ENCODE measurements around the gene NEK7. TPM values are rescaled to one million over a fixed set of nuclear protein-coding genes. Genes with fewer than 3 reads are reported as not detected.

Gene NEK7
- total and polyA plus RNA-seq, 9 of the 15 experiments (the other 6 are each of a cell fraction or from before 2014, with no cell fraction given), result 8.5 to 37.3 (median 27.7) TPM

DNA sequence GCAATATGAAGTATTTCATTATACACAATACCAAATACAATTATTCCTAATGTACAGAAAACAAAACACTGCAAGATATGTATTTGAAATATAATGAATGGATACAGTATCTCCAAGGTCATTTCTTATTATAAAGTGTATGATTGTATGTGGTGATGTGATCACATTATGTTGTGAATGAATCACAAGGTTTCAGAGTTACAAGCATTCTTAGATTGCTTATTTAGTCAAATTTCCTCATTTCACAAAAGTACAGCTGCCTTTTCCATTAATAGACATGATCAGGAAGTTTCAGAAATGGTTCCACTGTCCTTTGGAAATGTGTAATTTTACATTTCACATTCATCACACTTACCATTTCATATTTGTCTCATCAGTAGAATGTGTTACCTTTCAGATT lies 28.3 kb upstream of the NEK7 start:
- H3K9me1 ChIP-seq (ENCODE audit: control insufficient read depth, insufficient read depth, low read length), result no peaks in the 10 kb centered on the region
- BruUV-seq (replicated peaks), result no TSS peak
- no peaks in the 10 kb centered on the region for H3K27me3 ChIP-seq (ENCODE audit: control insufficient read depth in 2 of 2, insufficient read depth in 2 of 2, low read length in 2 of 2)
- intact Hi-C loops (cut with micrococcal nuclease) (no loop called here), in situ Hi-C loops (cut with MboI) (no loop called here)
- H3K27ac ChIP-seq (ENCODE audit: extremely low read depth, low read depth, low read length), result no peak overlapping the region
- no peaks in the 10 kb centered on the region for H3K79me2 ChIP-seq (ENCODE audit: control insufficient read depth, insufficient read depth, low read length)
- no peak for TF ChIP-seq HNRNPUL1 (IDR thresholded peaks at IDR 0.05; ENCODE audit: low read length)
- no peak for TF ChIP-seq BACH1 (tag; IDR thresholded peaks at IDR 0.05)
- TF ChIP-seq, protein P1, sequence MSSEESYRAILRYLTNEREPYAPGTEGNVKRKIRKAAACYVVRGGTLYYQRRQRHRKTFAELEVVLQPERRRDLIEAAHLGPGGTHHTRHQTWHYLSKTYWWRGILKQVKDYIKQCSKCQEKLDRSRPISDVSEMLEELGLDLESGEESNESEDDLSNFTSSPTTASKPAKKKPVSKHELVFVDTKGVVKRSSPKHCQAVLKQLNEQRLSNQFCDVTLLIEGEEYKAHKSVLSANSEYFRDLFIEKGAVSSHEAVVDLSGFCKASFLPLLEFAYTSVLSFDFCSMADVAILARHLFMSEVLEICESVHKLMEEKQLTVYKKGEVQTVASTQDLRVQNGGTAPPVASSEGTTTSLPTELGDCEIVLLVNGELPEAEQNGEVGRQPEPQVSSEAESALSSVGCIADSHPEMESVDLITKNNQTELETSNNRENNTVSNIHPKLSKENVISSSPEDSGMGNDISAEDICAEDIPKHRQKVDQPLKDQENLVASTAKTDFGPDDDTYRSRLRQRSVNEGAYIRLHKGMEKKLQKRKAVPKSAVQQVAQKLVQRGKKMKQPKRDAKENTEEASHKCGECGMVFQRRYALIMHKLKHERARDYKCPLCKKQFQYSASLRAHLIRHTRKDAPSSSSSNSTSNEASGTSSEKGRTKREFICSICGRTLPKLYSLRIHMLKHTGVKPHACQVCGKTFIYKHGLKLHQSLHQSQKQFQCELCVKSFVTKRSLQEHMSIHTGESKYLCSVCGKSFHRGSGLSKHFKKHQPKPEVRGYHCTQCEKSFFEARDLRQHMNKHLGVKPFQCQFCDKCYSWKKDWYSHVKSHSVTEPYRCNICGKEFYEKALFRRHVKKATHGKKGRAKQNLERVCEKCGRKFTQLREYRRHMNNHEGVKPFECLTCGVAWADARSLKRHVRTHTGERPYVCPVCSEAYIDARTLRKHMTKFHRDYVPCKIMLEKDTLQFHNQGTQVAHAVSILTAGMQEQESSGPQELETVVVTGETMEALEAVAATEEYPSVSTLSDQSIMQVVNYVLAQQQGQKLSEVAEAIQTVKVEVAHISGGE (CRISPR knock-in tag; IDR thresholded peaks at IDR 0.05), result no peak
- TF ChIP-seq, protein P2, sequence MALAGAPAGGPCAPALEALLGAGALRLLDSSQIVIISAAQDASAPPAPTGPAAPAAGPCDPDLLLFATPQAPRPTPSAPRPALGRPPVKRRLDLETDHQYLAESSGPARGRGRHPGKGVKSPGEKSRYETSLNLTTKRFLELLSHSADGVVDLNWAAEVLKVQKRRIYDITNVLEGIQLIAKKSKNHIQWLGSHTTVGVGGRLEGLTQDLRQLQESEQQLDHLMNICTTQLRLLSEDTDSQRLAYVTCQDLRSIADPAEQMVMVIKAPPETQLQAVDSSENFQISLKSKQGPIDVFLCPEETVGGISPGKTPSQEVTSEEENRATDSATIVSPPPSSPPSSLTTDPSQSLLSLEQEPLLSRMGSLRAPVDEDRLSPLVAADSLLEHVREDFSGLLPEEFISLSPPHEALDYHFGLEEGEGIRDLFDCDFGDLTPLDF (CRISPR knock-in tag; IDR thresholded peaks at IDR 0.05), result no peak
- TF ChIP-seq NFIX (CRISPR knock-in tag; IDR thresholded peaks at IDR 0.05; ENCODE audit: low read depth), result no peak
- TF ChIP-seq, protein P3, sequence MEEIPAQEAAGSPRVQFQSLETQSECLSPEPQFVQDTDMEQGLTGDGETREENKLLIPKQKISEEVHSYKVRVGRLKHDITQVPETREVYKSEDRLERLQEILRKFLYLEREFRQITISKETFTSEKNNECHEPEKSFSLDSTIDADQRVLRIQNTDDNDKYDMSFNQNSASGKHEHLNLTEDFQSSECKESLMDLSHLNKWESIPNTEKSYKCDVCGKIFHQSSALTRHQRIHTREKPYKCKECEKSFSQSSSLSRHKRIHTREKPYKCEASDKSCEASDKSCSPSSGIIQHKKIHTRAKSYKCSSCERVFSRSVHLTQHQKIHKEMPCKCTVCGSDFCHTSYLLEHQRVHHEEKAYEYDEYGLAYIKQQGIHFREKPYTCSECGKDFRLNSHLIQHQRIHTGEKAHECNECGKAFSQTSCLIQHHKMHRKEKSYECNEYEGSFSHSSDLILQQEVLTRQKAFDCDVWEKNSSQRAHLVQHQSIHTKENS (CRISPR knock-in tag; IDR thresholded peaks at IDR 0.05), result no peak
- TF ChIP-seq TCF3 (CRISPR knock-in tag; IDR thresholded peaks at IDR 0.05), result no peak
- no peak for TF ChIP-seq ZNF583 (CRISPR knock-in tag; IDR thresholded peaks at IDR 0.05)
- no peak for TF ChIP-seq POLR2G (IDR thresholded peaks at IDR 0.05; ENCODE audit: low read depth, low read length)
- TF ChIP-seq PRMT5 (CRISPR knock-in tag; IDR thresholded peaks at IDR 0.05), result no peak
- TF ChIP-seq POLR2B (IDR thresholded peaks at IDR 0.05; ENCODE audit: low read depth, partially characterized antibody), result no peak
- TF ChIP-seq ZNF3 (CRISPR knock-in tag; IDR thresholded peaks at IDR 0.05), result no peak
- no peak for TF ChIP-seq RAD21 (CRISPR knock-in tag; conservative IDR thresholded peaks at IDR 0.05 in 1 of 2, IDR thresholded peaks at IDR 0.05 in 1 of 2)
- no peaks in the 10 kb centered on the region for H3K36me3 ChIP-seq (ENCODE audit: control insufficient read depth, insufficient read depth, low read length)
- no peak overlapping the region for H3K4me2 ChIP-seq (ENCODE audit: insufficient read depth, low read length)
- no peak overlapping the region for H2AFZ ChIP-seq (ENCODE audit: low read depth, low read length)
- H3K9me3 ChIP-seq (replicated peaks; ENCODE audit: control insufficient read depth, insufficient read depth, low read depth, low read length), result no peaks in the 10 kb centered on the region
- POLR2A ChIA-PET, result interaction anchor here (1.1 to 1.9 kb wide), 2 partner anchors 12 to 53 kb away, joined by 3 to 5 read pairs; no protein-coding TSS in a partner anchor
- H3K4me1 ChIP-seq (replicated peaks in 1 of 2; ENCODE audit: control insufficient read depth in 2 of 2, insufficient read depth in 2 of 2, low read length in 2 of 2), result peaks cover 0 to 4% of the 10 kb centered on the region in 2 experiments; a peak in 1 of 5 replicates
- H3K9ac ChIP-seq (ENCODE audit: insufficient read depth in 1 of 2, low read depth in 2 of 2, low read length in 2 of 2), result no peak overlapping the region
- no peak for FAIRE-seq
- CTCF ChIA-PET (ENCODE audit: low intra/inter-chr PET ratio), result no interaction called here
- H3K4me3 ChIP-seq, result no peak overlapping the region
- DNase-seq (ENCODE audit: extremely low read depth in 1 of 4, low spot score in 3 of 4), result no peak
- no peak for ATAC-seq
- no peaks in the 10 kb centered on the region for H4K20me1 ChIP-seq (replicated peaks; ENCODE audit: control insufficient read depth, insufficient read depth, low read length)
